Fibroblast of lung (primary cell): Measurements from ENCODE around the gene LRCH3. TPM values are rescaled to one million over a fixed set of nuclear protein-coding genes. Genes with fewer than 3 reads are reported as not detected.

Experiments
- DNase-seq, 2 donors: peaks; one replicate each; pipeline versions ENCODE4 v3.0.0 to v3.0.0-alpha.2; 2010; ENCODE audit warnings: low read depth in 2 of 2
- H2AFZ ChIP-seq: 2 replicates; pipeline ENCODE4 v1.5.1; 2012; ENCODE audit warnings: low read length, control low read depth, inconsistent platforms
- H3K27ac ChIP-seq: 2 replicates; pipeline ENCODE4 v1.5.1; 2011; ENCODE audit warnings: low read length, control low read depth; ENCODE audit not compliant: insufficient read depth
- H3K27me3 ChIP-seq: 2 replicates; pipeline ENCODE4 v1.5.1; 2011; ENCODE audit warnings: mild to moderate bottlenecking, low read length; ENCODE audit not compliant: control insufficient read depth, insufficient read depth
- H3K36me3 ChIP-seq: 2 replicates; pipeline ENCODE4 v1.5.1; 2011; ENCODE audit warnings: low read length; ENCODE audit not compliant: control insufficient read depth, insufficient read depth
- H3K4me1 ChIP-seq: 2 replicates; pipeline ENCODE4 v1.5.1; 2011; ENCODE audit warnings: low read length; ENCODE audit not compliant: control insufficient read depth, insufficient read depth; ENCODE audit errors: extremely low read depth
- H3K4me2 ChIP-seq: 2 replicates; pipeline ENCODE4 v1.5.1; 2011; ENCODE audit warnings: low read length, control low read depth; ENCODE audit not compliant: insufficient read depth; ENCODE audit errors: extremely low read depth
- H3K4me3 ChIP-seq, 4 experiments: fragments of 200-600 bp in 1 of 4; sonication (generic) in 1 of 4; replicated peaks in 1 of 4; 2 replicates each; pipeline ENCODE4 v1.5.1; 2011 to 2016; ENCODE audit warnings: low read length in 4 of 4, low read depth in 3 of 4, mild to moderate bottlenecking in 3 of 4, control low read depth in 2 of 4, inconsistent platforms in 1 of 4, mixed read lengths in 1 of 4; ENCODE audit not compliant: insufficient read depth in 1 of 4; ENCODE audit errors: control extremely low read depth in 1 of 4
- H3K79me2 ChIP-seq: 2 replicates; pipeline ENCODE4 v1.5.1; 2012; ENCODE audit warnings: mild to moderate bottlenecking, low read length, inconsistent platforms; ENCODE audit not compliant: control insufficient read depth, insufficient read depth
- H3K9ac ChIP-seq: 2 replicates; pipeline ENCODE4 v1.5.1; 2011; ENCODE audit warnings: mild to moderate bottlenecking, low read length, control low read depth; ENCODE audit not compliant: insufficient read depth
- H3K9me3 ChIP-seq: 2 replicates; pipeline ENCODE4 v1.5.1; 2012; ENCODE audit warnings: low read depth, low read length; ENCODE audit not compliant: control insufficient read depth, insufficient read depth
- H4K20me1 ChIP-seq: 2 replicates; pipeline ENCODE4 v1.5.1; 2011; ENCODE audit warnings: low read length; ENCODE audit not compliant: control insufficient read depth, insufficient read depth; ENCODE audit errors: extremely low read depth
- CTCF ChIP-seq, 2 donors: IDR thresholded peaks in 1 of 2; conservative IDR thresholded peaks in 1 of 2; 1 replicate in 1 of 2; 2 replicates in 1 of 2; pipeline ENCODE4 v1.5.1; 2011 to 2012; ENCODE audit warnings: low read length in 2 of 2, control low read depth in 1 of 2, inconsistent platforms in 1 of 2, low read depth in 1 of 2, mild to moderate bottlenecking in 1 of 2
- EZH2 ChIP-seq: IDR thresholded peaks from 2 replicates; pipeline ENCODE4 v1.5.1; 2012; ENCODE audit warnings: low read length, control low read depth, mild to moderate bottlenecking; ENCODE audit errors: missing control alignments
- polyA plus RNA-seq, 2 donors: library from polyadenylated mRNA; depleted of rRNA in 1 of 2; stranded (reverse) in 1 of 2; unstranded in 1 of 2; fragments of >200 nt; gene quantifications; 2 replicates each; pipeline ENCODE4 v1.2.1, GENCODE V29; 2011 to 2012; ENCODE audit warnings: missing spikeins in 1 of 2
- total RNA-seq: library from RNA; depleted of rRNA; stranded (reverse); fragments of >200 nt; gene quantifications from 2 replicates; pipeline ENCODE4 v1.2.1, GENCODE V29; 2014

Gene LRCH3
- total and polyA plus RNA-seq, 2 donors (not counting 1 experiment from before 2014, with no cell fraction given) = 42.9 to 87.2 TPM

GRCh38 chr3:197793247-197793646 lies 2.2 kb downstream of the LRCH3 start:
- peak overlapping the region in 3 of 4 experiments; percentile 18 to 76 (median 45) for H3K4me3 ChIP-seq

GRCh38 chr3:197794115-197794514 lies 3.1 kb downstream of the LRCH3 start:
- no peaks in the 10 kb centered on the region for H3K9me3 ChIP-seq
- H3K4me3 ChIP-seq = no peak overlapping the region
- peaks cover 71% of the 10 kb centered on the region for H3K79me2 ChIP-seq
- no peak overlapping the region for H2AFZ ChIP-seq
- DNase-seq = no peak
- no peak overlapping the region for H3K4me2 ChIP-seq
- no peak overlapping the region for H3K9ac ChIP-seq
- TF ChIP-seq EZH2 (no peak), CTCF (conservative IDR thresholded peaks at IDR 0.05 in 1 of 2, IDR thresholded peaks at IDR 0.05 in 1 of 2; ENCODE audit: low read depth in 1 of 2, low read length in 2 of 2) (no peak)
- no peak overlapping the region for H3K27ac ChIP-seq
- H3K36me3 ChIP-seq = no peaks in the 10 kb centered on the region
- H4K20me1 ChIP-seq = no peaks in the 10 kb centered on the region
- no peaks in the 10 kb centered on the region for H3K27me3 ChIP-seq
- peaks cover 2% of the 10 kb centered on the region for H3K4me1 ChIP-seq

More at GRCh38 chr3:197793247-197793646, 2.2 kb downstream of the LRCH3 start:
- Histone ChIP-seq H3K27ac (no peak overlapping the region), H4K20me1 (no peaks in the 10 kb centered on the region), H3K4me2 (peak overlapping the region; percentile 75), H3K79me2 (peaks cover 63% of the 10 kb centered on the region), H2AFZ (no peak overlapping the region), H3K9me3 (no peaks in the 10 kb centered on the region), H3K4me1 (peaks cover 2% of the 10 kb centered on the region), H3K9ac (no peak overlapping the region), H3K36me3 (no peaks in the 10 kb centered on the region), H3K27me3 (no peaks in the 10 kb centered on the region)
- peak; percentile 54 to 58 for DNase-seq
- TF ChIP-seq CTCF (conservative IDR thresholded peaks at IDR 0.05 in 1 of 2, IDR thresholded peaks at IDR 0.05 in 1 of 2; ENCODE audit: low read depth in 1 of 2, low read length in 2 of 2) = no peak
- TF ChIP-seq EZH2 = no peak

GRCh38 chr3:197795200-197795599 lies 4.1 kb downstream of the LRCH3 start:
- no peak overlapping the region for H3K9ac ChIP-seq
- no peak overlapping the region for H3K4me3 ChIP-seq
- no peaks in the 10 kb centered on the region for H3K9me3 ChIP-seq
- no peak overlapping the region for H3K27ac ChIP-seq
- no peaks in the 10 kb centered on the region for H3K36me3 ChIP-seq
- H3K4me2 ChIP-seq = no peak overlapping the region
- H4K20me1 ChIP-seq = no peaks in the 10 kb centered on the region
- peaks cover 2% of the 10 kb centered on the region for H3K4me1 ChIP-seq
- DNase-seq = peak; percentile 32 to 82
- peaks cover 79% of the 10 kb centered on the region for H3K79me2 ChIP-seq
- no peak overlapping the region for H2AFZ ChIP-seq
- TF ChIP-seq CTCF (conservative IDR thresholded peaks at IDR 0.05 in 1 of 2, IDR thresholded peaks at IDR 0.05 in 1 of 2; ENCODE audit: low read depth in 1 of 2, low read length in 2 of 2) (no peak), EZH2 (no peak)
- H3K27me3 ChIP-seq = no peaks in the 10 kb centered on the region
